HCT116 (cell line): ENCODE results near the gene ASCC1. TPM values are rescaled to one million over a fixed set of nuclear protein-coding genes. Genes with fewer than 3 reads are reported as not detected.

Source experiments
- ATAC-seq: fragments of 200-7000 bp; cut with Tn5 transposase; 2 replicates; pipeline ENCODE4 v1.9.1; 2020; ENCODE audit warnings: mild to moderate bottlenecking, moderate library complexity
- BruUV-seq: library from RNA; stranded (reverse); fragments of 400-500 nt; replicated peaks from 2 replicates; lab custom pipeline; 2021; lab: Mats Ljungman, UMichigan
- CTCF ChIA-PET: fragments of 300-600 bp; sonication (Branson Sonifier 250); formaldehyde crosslinking; loops from one replicate; lab custom pipeline; 2021; ENCODE audit warnings: antibody characterized with exemption; lab: Charles Lee
- POLR2A ChIA-PET: fragments of 300-600, 350-600 bp; sonication (Branson Sonifier 250); formaldehyde crosslinking; loops from one replicate; lab custom pipeline; 2021; ENCODE audit warnings: antibody characterized with exemption; lab: Charles Lee
- RAD21 ChIA-PET, 2 experiments: fragments of 300-600 bp; sonication (Branson Sonifier 250); formaldehyde crosslinking; loops; one replicate each; lab custom pipeline; 2023; ENCODE audit warnings: low total read pairs in 2 of 2; ENCODE audit not compliant: uncharacterized antibody in 2 of 2, unreplicated experiment in 2 of 2, low non-redundant PET in 1 of 2; lab: Charles Lee
- DNase-seq: peaks from one replicate; pipeline ENCODE4 v3.0.0-alpha.2; 2010; ENCODE audit warnings: low read depth, low spot score
- H2AFZ ChIP-seq: fragments of 200-600 bp; shearing (Covaris generic), sonication (generic); 2 replicates; pipeline ENCODE4 v1.6.1; 2017; ENCODE audit warnings: low read depth, mixed run types, mixed read lengths, antibody characterized with exemption, low read length; ENCODE audit not compliant: poor library complexity, severe bottlenecking
- H3K27ac ChIP-seq: 2 replicates; pipeline ENCODE4 v1.5.1; 2012; ENCODE audit warnings: low read depth, low read length
- H3K27me3 ChIP-seq: fragments of 200-600 bp; sonication (generic); 2 replicates; pipeline ENCODE4 v1.6.1; 2016; ENCODE audit warnings: mixed run types, low read length, mixed read lengths; ENCODE audit not compliant: insufficient read depth
- H3K36me3 ChIP-seq, 2 experiments: fragments of 200-500 bp in 1 of 2; fragments of 200-600 bp in 1 of 2; sonication (Bioruptor generic) in 1 of 2; sonication (generic) in 1 of 2; 2 replicates each; pipeline versions ENCODE4 v1.5.1 to v1.6.1; 2014 to 2016; ENCODE audit warnings: low read length in 2 of 2, inconsistent platforms in 1 of 2, mixed read lengths in 1 of 2, mixed run types in 1 of 2; ENCODE audit not compliant: insufficient read depth in 2 of 2, control insufficient read depth in 1 of 2
- H3K4me1 ChIP-seq, 2 experiments: fragments of 200-600 bp in 1 of 2; sonication (generic) in 1 of 2; 2 replicates each; pipeline versions ENCODE4 v1.5.1 to v1.6.1; 2012 to 2017; ENCODE audit warnings: low read length in 2 of 2, inconsistent platforms in 1 of 2, mild to moderate bottlenecking in 1 of 2, mixed read lengths in 1 of 2, mixed run types in 1 of 2, moderate library complexity in 1 of 2; ENCODE audit not compliant: insufficient read depth in 2 of 2, control insufficient read depth in 1 of 2
- H3K4me2 ChIP-seq: fragments of 200-600 bp; sonication (generic); 2 replicates; pipeline ENCODE4 v1.6.1; 2017; ENCODE audit warnings: mixed run types, low read length, mixed read lengths
- H3K4me3 ChIP-seq, 2 experiments: fragments of 200-600 bp in 1 of 2; sonication (generic) in 1 of 2; replicated peaks in 1 of 2; 2 replicates each; pipeline ENCODE4 v1.5.1; 2011 to 2016; ENCODE audit warnings: low read length in 2 of 2, control low read depth in 1 of 2, low read depth in 1 of 2, mild to moderate bottlenecking in 1 of 2, mixed read lengths in 1 of 2, mixed run types in 1 of 2
- H3K79me2 ChIP-seq: fragments of 200-600 bp; sonication (generic); 2 replicates; pipeline ENCODE4 v1.6.1; 2017; ENCODE audit warnings: mild to moderate bottlenecking, mixed run types, low read length, moderate library complexity, mixed read lengths; ENCODE audit not compliant: insufficient read depth
- H3K9ac ChIP-seq: fragments of 200-600 bp; sonication (generic); 2 replicates; pipeline ENCODE4 v1.6.1; 2016; ENCODE audit warnings: low read length, mixed read lengths
- H3K9me2 ChIP-seq: fragments of 200-600 bp; sonication (generic), shearing (Covaris generic); 2 replicates; pipeline ENCODE4 v1.6.1; 2017; ENCODE audit warnings: mixed run types, mild to moderate bottlenecking, moderate library complexity; ENCODE audit not compliant: insufficient read depth
- H3K9me3 ChIP-seq, 2 experiments: fragments of 200-500 bp in 1 of 2; fragments of 200-600 bp in 1 of 2; sonication (Bioruptor generic) in 1 of 2; sonication (generic) in 1 of 2; 2 replicates each; pipeline ENCODE4 v1.6.1; 2014 to 2017; ENCODE audit warnings: low read length in 2 of 2, mixed read lengths in 2 of 2, inconsistent platforms in 1 of 2, low read depth in 1 of 2, mild to moderate bottlenecking in 1 of 2, mixed run types in 1 of 2, moderate library complexity in 1 of 2; ENCODE audit not compliant: control insufficient read depth in 1 of 2, insufficient read depth in 1 of 2
- H4K20me1 ChIP-seq: fragments of 200-600 bp; sonication (generic), shearing (Covaris generic); 2 replicates; pipeline ENCODE4 v1.6.1; 2017; ENCODE audit warnings: mixed run types, mild to moderate bottlenecking, moderate library complexity; ENCODE audit not compliant: insufficient read depth
- CBX3 ChIP-seq: IDR thresholded peaks from 2 replicates; pipeline ENCODE4 v1.6.1; 2012; ENCODE audit warnings: low read depth
- ELF1 ChIP-seq: IDR thresholded peaks from 2 replicates; pipeline ENCODE4 v1.6.1; 2012; ENCODE audit warnings: low read depth, borderline replicate concordance
- EZH2 ChIP-seq: fragments of 200-600 bp; sonication (generic); IDR thresholded peaks from 2 replicates; pipeline ENCODE4 v1.6.1; 2017; ENCODE audit warnings: antibody characterized with exemption, mixed run types
- EZH2phosphoT487 ChIP-seq: fragments of 200-600 bp; IDR thresholded peaks from 2 replicates; pipeline ENCODE4 v1.6.1; 2018; ENCODE audit warnings: antibody characterized with exemption, borderline replicate concordance
- FOSL1 ChIP-seq: IDR thresholded peaks from 2 replicates; pipeline ENCODE4 v1.6.1; 2012; ENCODE audit warnings: low read depth
- JUND ChIP-seq: IDR thresholded peaks from 2 replicates; pipeline ENCODE4 v1.6.1; 2012
- POLR2AphosphoS5 ChIP-seq: IDR thresholded peaks from 2 replicates; pipeline ENCODE4 v1.6.1; 2011; ENCODE audit warnings: mild to moderate bottlenecking, low read depth, low read length, moderate library complexity
- RAD21 ChIP-seq: IDR thresholded peaks from 2 replicates; pipeline ENCODE4 v1.6.1; 2012; ENCODE audit warnings: low read depth, mild to moderate bottlenecking
- SIN3A ChIP-seq: IDR thresholded peaks from 2 replicates; pipeline ENCODE4 v1.6.1; 2012; ENCODE audit warnings: low read depth
- SP1 ChIP-seq: IDR thresholded peaks from 2 replicates; pipeline ENCODE4 v1.6.1; 2012; ENCODE audit warnings: low read depth
- SRF ChIP-seq: IDR thresholded peaks from 2 replicates; pipeline ENCODE4 v1.6.1; 2012; ENCODE audit warnings: low read depth
- YY1 ChIP-seq: IDR thresholded peaks from 2 replicates; pipeline ENCODE4 v1.6.1; 2011; ENCODE audit warnings: low read length, low read depth, moderate library complexity, mild to moderate bottlenecking; ENCODE audit not compliant: insufficient replicate concordance; ENCODE audit errors: extremely low read depth
- intact Hi-C: fragments of 100-400 bp; cut with micrococcal nuclease; formaldehyde crosslinking; loops from 2 replicates; pipeline ENCODE4 v1.10.0; 2022
- total RNA-seq: library from RNA; stranded (reverse); gene quantifications from one replicate; pipeline ENCODE4 v1.2.1, GENCODE V29; 2021; ENCODE audit not compliant: unreplicated experiment
- TF ChIP-seq, protein P1 (sequence below): IDR thresholded peaks from 2 replicates; pipeline ENCODE4 v1.6.1; 2011; ENCODE audit warnings: mild to moderate bottlenecking, low read length, moderate library complexity; ENCODE audit not compliant: insufficient replicate concordance; ENCODE audit errors: extremely low read depth
- TF ChIP-seq, protein P2 (sequence below): IDR thresholded peaks from 2 replicates; pipeline ENCODE4 v1.6.1; 2012; ENCODE audit warnings: low read depth
- TF ChIP-seq, protein P3 (sequence below): IDR thresholded peaks from 2 replicates; pipeline ENCODE4 v1.6.1; 2012
- TF ChIP-seq, protein P4 (sequence below), 3 experiments: fragments of 200-600 bp in 1 of 3; sonication (generic) in 1 of 3; IDR thresholded peaks in 2 of 3; conservative IDR thresholded peaks in 1 of 3; 2 replicates each; pipeline ENCODE4 v1.5.1; 2012 to 2017; ENCODE audit warnings: low read depth in 2 of 3, low read length in 2 of 3, antibody characterized with exemption in 1 of 3, borderline replicate concordance in 1 of 3, control low read depth in 1 of 3, mild to moderate bottlenecking in 1 of 3, mixed read lengths in 1 of 3, mixed run types in 1 of 3, moderate library complexity in 1 of 3; ENCODE audit not compliant: insufficient read depth in 1 of 3
- TF ChIP-seq, protein P5 (sequence below): IDR thresholded peaks from 2 replicates; pipeline ENCODE4 v1.6.1; 2012

The ASCC1 gene
- total RNA-seq, 1 experiment from 2014 or later, result 34.5 TPM

DNA sequence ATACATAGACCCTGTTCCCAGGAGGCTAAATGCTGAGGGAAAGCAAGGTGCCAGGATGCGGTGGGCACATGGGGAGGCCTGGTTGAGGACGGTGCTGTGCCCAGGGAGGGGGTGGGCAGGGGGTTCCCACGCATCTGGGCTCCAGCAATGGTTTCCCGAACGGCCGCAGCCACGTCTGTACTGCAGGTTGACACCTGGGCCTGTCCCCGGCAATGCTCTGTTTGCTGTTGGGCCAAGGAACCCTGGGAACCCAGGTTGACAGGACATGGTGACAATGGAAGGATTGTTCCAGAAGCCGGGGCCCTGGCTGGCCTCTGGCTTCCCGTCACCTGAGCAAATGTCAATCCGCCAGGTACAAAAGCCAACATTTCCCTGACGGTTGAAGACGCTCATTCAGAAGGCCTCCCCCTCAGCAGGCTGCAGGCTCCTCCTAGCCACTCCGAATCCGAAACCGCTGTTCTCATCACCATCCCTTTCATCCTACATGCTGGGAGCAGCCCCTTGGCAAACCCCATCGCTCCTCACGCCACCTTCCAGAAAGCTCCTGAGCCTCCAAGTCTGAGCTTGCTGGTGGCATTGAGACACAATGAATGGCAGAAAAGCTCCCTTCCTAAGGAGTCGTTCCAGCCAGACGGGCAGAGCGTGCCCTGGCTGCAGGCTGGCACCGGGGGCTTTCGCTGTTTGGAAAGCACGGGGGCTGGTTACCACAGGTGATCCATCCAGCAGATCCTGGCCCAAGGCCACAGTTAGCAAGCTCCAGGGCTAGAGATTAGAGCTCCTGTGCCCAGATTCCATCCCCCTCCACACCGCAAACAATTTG lies 158.9 kb downstream of the ASCC1 start:
- Histone ChIP-seq H3K9me2 (no peaks in the 10 kb centered on the region), H3K27me3 (no peaks in the 10 kb centered on the region), H3K79me2 (no peaks in the 10 kb centered on the region), H3K4me1 (no peaks in the 10 kb centered on the region), H3K27ac (no peak overlapping the region), H2AFZ (no peak overlapping the region), H3K4me3 (no peak overlapping the region), H4K20me1 (no peaks in the 10 kb centered on the region), H3K9me3 (no peaks in the 10 kb centered on the region), H3K36me3 (no peaks in the 10 kb centered on the region), H3K4me2 (no peak overlapping the region), H3K9ac (no peak overlapping the region)
- BruUV-seq, result no TSS peak
- ATAC-seq (no peak), DNase-seq (no peak)
- intact Hi-C loops, result no loop called here
- ChIA-PET POLR2A (no interaction called here), CTCF (interaction anchor here (2.1 kb wide), 1 partner anchor 8 kb away, joined by 11 read pairs; no protein-coding TSS in a partner anchor), RAD21 (no interaction called here)
- no peak for TF ChIP-seq EZH2
- TF ChIP-seq SP1, result no peak
- no peak for TF ChIP-seq SIN3A
- TF ChIP-seq, protein P1, sequence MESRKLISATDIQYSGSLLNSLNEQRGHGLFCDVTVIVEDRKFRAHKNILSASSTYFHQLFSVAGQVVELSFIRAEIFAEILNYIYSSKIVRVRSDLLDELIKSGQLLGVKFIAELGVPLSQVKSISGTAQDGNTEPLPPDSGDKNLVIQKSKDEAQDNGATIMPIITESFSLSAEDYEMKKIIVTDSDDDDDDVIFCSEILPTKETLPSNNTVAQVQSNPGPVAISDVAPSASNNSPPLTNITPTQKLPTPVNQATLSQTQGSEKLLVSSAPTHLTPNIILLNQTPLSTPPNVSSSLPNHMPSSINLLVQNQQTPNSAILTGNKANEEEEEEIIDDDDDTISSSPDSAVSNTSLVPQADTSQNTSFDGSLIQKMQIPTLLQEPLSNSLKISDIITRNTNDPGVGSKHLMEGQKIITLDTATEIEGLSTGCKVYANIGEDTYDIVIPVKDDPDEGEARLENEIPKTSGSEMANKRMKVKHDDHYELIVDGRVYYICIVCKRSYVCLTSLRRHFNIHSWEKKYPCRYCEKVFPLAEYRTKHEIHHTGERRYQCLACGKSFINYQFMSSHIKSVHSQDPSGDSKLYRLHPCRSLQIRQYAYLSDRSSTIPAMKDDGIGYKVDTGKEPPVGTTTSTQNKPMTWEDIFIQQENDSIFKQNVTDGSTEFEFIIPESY, result no peak
- no peak for TF ChIP-seq ELF1
- TF ChIP-seq YY1, result no peak
- TF ChIP-seq CBX3, result no peak
- TF ChIP-seq FOSL1, result no peak
- TF ChIP-seq EZH2phosphoT487, result no peak
- TF ChIP-seq JUND, result no peak
- TF ChIP-seq, protein P2, sequence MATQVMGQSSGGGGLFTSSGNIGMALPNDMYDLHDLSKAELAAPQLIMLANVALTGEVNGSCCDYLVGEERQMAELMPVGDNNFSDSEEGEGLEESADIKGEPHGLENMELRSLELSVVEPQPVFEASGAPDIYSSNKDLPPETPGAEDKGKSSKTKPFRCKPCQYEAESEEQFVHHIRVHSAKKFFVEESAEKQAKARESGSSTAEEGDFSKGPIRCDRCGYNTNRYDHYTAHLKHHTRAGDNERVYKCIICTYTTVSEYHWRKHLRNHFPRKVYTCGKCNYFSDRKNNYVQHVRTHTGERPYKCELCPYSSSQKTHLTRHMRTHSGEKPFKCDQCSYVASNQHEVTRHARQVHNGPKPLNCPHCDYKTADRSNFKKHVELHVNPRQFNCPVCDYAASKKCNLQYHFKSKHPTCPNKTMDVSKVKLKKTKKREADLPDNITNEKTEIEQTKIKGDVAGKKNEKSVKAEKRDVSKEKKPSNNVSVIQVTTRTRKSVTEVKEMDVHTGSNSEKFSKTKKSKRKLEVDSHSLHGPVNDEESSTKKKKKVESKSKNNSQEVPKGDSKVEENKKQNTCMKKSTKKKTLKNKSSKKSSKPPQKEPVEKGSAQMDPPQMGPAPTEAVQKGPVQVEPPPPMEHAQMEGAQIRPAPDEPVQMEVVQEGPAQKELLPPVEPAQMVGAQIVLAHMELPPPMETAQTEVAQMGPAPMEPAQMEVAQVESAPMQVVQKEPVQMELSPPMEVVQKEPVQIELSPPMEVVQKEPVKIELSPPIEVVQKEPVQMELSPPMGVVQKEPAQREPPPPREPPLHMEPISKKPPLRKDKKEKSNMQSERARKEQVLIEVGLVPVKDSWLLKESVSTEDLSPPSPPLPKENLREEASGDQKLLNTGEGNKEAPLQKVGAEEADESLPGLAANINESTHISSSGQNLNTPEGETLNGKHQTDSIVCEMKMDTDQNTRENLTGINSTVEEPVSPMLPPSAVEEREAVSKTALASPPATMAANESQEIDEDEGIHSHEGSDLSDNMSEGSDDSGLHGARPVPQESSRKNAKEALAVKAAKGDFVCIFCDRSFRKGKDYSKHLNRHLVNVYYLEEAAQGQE, result no peak
- no peak for TF ChIP-seq POLR2AphosphoS5
- no peak for TF ChIP-seq RAD21
- TF ChIP-seq SRF, result no peak
- TF ChIP-seq, protein P3, sequence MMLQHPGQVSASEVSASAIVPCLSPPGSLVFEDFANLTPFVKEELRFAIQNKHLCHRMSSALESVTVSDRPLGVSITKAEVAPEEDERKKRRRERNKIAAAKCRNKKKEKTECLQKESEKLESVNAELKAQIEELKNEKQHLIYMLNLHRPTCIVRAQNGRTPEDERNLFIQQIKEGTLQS, result no peak
- TF ChIP-seq, protein P4, sequence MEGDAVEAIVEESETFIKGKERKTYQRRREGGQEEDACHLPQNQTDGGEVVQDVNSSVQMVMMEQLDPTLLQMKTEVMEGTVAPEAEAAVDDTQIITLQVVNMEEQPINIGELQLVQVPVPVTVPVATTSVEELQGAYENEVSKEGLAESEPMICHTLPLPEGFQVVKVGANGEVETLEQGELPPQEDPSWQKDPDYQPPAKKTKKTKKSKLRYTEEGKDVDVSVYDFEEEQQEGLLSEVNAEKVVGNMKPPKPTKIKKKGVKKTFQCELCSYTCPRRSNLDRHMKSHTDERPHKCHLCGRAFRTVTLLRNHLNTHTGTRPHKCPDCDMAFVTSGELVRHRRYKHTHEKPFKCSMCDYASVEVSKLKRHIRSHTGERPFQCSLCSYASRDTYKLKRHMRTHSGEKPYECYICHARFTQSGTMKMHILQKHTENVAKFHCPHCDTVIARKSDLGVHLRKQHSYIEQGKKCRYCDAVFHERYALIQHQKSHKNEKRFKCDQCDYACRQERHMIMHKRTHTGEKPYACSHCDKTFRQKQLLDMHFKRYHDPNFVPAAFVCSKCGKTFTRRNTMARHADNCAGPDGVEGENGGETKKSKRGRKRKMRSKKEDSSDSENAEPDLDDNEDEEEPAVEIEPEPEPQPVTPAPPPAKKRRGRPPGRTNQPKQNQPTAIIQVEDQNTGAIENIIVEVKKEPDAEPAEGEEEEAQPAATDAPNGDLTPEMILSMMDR (IDR thresholded peaks at IDR 0.05 in 2 of 3, conservative IDR thresholded peaks at IDR 0.05 in 1 of 3; ENCODE audit: borderline replicate concordance in 1 of 3, insufficient read depth in 1 of 3, low read depth in 2 of 3, low read length in 2 of 3), result no peak
- TF ChIP-seq, protein P5, sequence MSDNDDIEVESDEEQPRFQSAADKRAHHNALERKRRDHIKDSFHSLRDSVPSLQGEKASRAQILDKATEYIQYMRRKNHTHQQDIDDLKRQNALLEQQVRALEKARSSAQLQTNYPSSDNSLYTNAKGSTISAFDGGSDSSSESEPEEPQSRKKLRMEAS, result no peak
